Inflammatory macrophage (primary cell): ENCODE data around the gene COMMD1.
"Not testable (repeated sequence)": the region's sequence is repeated elsewhere in the genome, so short reads cannot be mapped to it uniquely, and the experiment has no call there.

Experiments used
- DNase-seq, 2 donors: peaks; one replicate each; pipeline ENCODE4 v3.0.0-alpha.2; 2020 to 2022

Gene COMMD1

DNA sequence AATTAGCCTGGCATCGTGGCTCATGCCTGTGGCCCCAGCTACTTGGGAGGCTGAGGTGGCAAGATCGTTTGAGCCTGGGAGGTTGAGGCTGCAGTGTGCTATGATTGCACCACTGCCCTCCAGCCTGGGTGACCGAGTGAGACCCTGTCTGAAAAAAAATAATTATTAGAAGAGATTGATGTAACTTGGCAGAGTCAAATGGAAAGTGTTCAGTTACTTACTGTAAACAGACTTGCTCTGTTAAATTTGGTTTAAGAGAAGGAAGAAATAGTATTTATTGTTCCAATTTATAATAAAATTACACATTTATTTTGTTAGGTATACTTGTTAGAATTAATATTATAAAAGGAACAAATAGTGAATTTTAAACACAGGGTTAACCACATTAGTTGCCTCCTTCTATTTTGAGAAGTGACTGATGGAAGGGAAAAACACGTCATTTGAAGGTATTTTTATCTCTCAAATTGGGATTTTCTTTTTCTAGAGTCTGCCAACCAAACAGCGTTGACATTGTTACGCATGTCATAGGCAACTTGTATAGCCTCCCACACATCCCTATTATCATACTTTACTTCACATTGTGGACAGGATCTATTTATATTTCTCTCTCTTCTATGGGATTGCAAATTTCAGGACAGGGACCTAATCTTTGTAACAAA, 171.6 kb downstream of the COMMD1 start:
- no peak for DNase-seq

DNA sequence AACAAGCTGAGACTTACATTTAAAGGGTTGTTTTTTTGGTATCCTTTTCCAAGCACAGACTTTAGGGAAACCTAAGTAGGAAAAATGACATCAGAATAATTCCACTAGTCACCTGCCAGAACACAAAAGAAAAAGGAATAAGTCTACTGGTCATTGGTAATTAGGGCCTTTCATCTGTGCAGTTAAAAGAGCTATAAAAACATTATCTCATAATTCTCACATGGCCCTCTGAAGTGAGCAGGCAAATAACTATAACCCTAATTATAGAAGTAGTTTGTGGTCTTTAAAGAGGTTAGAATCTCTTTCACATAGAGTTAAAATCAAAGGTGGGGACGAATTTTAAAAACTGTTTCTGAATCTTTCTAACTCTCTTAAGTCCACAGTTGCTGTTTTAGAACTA, 179.3 kb downstream of the COMMD1 start:
- DNase-seq, result no peak

DNA sequence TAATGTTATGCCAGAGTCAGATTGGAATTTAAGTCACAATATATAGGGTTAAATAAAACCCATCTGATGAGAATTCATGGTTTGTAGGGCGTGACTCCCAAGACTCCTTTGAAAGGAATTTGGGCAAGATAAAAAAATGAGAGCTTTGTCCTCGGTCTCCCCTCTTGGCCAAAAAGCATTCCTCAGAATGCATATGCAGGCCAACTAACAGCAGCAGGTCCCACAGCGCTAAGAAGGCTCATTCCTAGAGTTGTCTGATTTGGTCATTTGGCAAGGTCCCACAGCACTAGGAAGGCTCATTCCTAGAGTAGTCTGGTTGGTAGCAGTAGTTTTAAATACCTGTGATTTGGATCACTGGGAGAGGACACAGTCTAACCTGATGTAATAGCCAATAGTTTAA, 184.2 kb downstream of the COMMD1 start:
- no peak for DNase-seq

DNA sequence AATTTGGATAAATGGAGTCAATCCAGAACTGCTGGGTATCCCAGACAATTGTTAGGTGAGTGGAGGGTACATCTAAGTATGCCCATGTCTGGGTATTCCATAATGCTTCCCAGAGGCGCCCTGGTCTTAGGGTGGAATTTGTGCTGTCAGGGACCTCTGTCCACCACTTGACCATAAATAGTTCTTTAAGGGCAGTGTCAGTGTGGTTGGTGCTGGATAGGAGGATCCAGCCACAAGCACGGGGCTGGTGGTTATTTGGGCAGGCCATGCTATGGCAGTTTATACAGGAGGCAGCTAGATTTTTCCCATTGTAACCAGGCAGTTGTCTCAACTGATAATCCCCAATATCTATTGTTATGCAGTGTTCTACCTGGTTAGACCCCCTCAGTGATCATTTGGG, 186.0 kb downstream of the COMMD1 start:
- no peak for DNase-seq

DNA sequence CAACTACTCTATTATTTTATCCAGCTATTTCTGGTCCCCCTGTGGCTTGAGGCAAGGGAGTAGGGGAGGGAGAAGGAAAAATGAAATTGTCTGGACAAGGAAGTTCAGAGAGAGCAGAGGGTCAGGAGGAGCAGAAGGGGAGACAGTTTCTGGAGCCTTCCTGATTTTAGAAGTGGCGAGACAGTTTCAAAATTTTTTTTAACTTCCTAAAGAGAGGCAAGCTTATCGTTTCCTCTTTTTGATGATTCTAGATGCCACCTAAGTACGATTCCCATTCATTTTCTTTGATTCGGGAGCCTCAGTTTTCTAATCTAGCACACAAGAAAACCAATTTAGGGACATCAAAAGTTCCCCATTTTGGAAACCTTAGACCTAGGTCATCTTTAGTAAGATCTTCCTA, 193.6 kb downstream of the COMMD1 start:
- DNase-seq, result peak; percentile 54 to 67

DNA sequence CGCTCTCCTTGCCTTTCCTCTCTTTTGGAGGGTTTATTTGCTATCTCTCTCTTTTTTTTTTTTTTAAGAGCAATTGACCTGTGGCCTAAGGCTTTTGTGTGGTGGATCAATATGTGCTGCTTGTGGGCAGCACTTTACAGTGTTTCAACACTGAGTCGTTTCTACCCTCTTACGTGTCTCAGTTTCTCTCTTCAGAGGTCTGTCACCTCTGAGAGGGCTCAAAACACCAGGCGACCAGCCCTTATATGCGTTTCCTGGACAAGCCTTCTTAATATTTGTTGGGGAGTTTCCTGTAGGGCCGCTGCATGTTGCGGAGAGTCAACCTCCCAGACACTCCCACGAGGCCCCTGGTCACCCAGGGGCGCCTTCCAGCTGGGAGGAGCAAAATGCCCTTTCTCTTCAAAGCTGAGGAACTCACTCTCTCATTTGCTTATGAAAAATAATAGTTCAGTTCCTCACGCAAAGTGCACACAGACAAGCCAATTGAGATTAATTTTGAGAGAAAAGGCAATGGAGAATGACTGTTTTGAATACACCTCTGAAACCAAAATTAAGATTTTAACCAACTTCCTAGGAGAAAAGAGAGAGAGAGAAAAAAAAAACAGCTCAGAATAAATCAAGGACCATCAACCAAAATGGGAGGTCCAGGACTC, 194.2 kb downstream of the COMMD1 start:
- DNase-seq, result no peak

DNA sequence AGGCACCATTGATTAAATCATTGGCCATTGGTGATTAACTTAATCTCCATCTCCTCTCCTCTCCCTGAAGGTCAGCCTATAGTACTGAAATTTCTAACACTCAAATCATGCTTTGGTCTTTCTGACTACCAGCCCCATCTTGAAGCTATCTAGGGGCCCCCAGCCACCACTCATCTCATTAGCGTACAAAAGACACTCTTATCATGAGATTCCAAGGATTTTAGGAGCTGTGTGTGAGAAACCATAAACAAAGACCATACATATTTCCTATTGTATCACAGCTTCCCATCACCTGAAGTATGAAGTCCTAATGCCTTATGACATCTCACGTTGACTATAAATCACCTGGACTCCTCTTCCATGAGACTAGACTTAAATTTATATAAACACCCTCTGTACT, 196.4 kb downstream of the COMMD1 start:
- no peak for DNase-seq

DNA sequence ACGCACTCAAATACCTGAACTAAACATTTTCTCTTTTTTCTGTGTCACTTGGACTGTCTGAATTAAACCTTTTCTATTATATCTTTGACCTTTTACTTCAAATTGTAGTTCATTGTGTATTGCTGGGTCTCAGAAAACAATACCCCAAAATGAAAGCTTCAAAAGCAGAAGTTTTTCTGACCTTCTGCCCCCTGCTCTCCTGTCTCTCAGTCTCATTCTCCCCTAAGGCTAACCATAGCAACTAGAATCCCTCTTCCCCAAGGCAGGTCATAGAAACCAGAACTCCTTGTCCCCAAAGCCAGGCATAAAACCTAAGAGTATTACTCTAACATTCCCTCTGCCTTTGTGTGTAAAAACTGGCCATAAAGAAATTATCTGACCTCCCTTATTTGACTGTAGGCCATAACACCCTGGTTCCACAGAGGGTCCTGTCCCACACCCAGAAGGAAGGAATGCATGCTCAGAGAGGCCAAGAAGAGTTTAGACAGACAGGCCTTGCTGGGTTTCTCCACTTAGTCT, 197.0 kb downstream of the COMMD1 start:
- no peak for DNase-seq

DNA sequence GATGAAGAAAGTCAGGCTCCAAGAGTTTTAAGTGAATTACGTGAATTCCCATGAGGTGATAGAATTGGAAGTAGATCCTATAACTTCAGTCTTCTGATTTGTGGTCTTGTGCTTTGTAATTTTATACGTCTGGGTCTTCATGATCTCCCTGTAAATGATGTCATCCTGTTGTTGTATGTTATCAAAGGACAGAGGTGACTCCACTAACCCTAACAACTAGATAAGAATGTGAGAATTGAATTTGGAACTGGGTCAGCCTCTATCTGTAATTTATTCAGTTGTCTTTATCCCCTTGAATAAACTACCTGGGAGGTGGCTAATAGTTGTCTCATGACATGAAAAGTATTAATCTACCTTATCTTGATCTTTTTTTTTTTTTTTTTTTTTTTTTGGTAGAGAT, 204.1 kb downstream of the COMMD1 start:
- no peak for DNase-seq

DNA sequence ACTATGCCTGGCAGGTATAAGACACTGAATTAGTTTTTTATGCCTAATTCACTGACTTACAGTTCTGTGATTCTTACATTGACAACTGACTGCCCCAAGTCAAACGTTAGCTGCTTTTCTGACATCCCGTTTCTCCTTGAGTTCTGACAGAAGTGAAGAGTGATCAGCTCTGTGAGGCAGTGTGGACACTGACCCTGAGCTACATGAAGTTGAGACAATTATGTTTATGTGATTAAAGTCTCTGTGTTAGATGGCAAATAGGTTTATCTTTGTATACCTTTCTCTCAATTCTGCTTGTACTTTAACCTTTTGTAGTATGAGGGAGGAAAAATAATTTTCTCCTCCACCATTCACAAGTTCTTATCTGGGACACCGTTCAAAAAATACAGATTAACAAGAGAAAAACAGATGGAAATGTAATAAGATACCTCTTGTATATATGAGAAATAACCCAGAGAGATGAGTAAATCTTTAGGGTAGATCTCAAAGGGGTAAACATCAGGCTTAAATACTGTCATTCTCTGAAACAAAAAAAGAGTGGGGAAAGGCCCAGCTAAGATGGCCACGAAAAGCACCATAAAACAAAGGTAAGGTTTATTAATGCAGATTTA, 205.0 kb downstream of the COMMD1 start:
- DNase-seq, result no peak

DNA sequence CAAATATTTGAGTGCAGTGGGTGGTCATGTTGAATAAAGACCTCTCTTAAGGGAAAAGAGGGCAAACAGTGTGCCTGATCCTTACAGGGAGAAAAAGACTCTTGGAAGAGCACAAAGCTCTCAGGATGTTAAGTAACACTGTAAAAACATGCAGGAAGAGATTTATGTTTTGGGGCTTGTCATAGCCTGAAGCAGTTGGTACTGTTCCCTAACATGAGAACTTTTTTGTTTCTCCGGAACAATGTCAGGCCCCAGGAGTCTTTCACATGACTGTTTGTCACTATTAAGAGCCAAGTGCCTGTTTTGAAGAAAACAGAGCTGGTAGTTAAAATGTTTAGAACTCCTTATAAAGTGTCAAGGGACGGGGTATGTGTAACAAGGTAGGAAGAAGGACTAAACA, 206.7 kb downstream of the COMMD1 start:
- DNase-seq, result peak; percentile 8 to 19

DNA sequence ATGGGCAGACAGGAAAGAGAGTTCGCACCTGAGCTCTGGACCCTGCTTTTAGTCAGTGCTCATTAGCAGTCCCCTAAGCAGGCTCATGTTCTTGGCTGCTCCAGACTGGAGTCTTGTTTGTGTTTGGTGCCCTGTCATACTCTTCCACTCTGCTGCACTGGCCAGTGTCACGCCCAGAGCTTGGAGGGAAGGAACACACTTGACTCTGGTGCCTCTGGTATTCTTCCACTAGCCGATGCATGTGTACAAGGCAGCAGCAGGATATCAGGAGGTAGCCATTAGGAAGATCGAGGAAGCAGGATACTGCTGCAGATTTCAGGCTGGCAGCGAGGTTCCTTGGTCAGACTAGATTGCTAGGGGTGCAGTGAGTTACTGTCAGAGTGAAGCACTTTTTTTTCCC, 209.1 kb downstream of the COMMD1 start:
- no peak for DNase-seq

DNA sequence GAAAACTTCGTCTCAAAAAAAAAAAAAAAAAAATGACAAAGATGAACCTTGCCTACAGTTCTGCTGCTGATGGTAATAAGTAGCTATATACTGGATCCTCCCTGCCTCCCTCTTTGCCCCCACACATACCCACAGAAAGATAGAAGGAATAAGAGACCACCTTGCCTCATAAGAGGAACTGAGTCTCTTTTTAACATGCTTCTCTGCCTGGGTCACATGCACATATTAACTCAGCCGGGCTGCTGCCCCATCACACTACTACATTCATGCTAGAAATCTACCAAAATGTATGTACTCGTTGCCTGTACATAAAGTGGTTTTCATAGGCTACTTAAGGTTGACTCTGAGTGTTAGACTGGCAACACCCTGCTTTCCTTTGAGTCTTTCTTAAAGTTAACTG, 211.5 kb downstream of the COMMD1 start:
- no peak for DNase-seq

DNA sequence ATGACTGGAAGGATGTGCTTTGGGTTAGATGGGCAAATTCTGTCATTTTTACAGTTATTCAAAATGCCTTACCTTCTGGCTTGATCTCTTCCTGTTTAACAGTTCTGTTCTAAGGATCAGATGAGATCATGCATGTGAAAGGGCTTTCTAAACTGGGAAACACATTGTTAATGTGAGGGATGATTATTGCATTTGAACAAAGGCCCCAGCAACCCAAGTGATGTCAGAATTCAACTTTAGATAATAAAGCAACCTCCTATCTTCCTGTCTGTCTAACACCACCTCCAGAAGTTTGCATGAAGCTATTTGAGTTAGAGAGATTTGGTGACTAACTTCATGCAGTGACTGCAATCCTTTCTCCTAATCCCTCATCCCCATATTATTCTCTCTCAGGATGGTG, 212.7 kb downstream of the COMMD1 start:
- peak; percentile 5 to 10 for DNase-seq

DNA sequence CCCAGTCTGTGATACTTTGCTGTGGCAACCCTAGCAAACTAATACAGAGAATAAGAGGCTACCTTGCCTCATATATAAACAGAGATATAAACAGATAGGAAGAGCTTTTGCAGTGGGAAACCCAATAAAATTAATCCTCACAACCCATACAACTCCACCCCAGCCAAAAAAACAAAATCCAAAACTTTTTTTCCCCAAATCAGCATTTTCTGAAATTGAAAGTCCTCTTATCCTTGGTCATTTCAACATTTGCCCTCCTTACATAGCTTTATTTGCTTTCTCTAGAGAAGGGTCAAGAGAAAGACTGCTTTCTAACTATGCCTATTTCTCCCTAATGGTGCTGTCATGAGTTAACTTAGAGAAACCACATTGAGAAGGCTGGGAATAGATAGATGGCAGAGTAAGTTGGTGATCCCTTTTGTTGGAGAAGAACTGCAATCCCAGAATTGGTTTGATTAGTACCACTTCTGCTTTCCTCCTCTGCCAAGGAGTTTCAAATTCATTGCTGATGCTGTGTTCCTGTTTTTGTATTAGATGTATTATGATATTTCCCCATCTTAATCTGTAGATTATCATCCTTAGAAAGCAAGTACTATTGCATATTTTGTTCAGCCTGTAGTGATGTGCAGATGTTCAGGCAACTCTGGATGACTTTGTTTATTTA, 214.0 kb downstream of the COMMD1 start:
- DNase-seq, result peak; percentile 32 to 60

DNA sequence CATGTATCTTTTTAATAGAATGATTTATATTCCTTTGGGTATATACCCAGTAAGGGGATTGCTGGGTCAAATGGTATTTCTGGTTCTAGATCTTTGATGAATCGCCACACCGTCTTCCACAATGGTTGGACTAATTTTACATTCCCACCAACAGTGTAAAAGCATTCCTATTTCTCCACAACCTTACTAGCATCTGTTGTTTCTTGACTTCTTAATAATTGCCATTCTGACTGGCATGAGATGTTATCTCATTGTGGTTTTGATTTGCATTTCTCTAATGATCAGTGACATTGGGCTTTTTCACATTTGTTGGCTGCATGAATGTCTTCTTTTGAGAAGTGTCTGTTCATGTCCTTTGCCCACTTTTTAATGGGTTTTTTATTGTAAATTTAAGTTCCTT, 220.8 kb downstream of the COMMD1 start:
- not testable (repeated sequence) for DNase-seq

DNA sequence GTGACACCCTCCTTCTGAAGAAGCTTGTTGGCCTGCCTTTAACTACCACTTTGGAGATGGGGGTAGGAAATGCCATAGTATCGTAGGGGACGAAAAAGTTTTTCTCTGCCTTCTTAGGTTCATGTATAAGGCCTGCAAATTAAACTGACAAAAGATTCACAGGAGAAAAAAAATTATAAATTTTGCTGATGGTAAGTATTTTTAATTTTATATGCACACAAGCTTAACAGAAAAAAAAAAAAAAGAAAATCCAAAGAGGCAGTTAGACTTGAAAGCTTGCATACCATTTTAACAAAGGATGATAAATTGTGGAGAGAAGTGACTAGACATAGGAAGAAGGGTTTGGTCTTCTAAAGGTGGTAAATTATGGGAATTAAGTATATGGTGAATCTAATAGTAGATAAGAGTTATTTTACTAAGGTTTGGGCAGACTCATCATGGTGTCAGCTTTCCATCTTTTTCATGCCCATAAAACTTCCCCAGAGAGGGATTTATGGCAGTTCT, 227.9 kb downstream of the COMMD1 start:
- DNase-seq, result no peak

DNA sequence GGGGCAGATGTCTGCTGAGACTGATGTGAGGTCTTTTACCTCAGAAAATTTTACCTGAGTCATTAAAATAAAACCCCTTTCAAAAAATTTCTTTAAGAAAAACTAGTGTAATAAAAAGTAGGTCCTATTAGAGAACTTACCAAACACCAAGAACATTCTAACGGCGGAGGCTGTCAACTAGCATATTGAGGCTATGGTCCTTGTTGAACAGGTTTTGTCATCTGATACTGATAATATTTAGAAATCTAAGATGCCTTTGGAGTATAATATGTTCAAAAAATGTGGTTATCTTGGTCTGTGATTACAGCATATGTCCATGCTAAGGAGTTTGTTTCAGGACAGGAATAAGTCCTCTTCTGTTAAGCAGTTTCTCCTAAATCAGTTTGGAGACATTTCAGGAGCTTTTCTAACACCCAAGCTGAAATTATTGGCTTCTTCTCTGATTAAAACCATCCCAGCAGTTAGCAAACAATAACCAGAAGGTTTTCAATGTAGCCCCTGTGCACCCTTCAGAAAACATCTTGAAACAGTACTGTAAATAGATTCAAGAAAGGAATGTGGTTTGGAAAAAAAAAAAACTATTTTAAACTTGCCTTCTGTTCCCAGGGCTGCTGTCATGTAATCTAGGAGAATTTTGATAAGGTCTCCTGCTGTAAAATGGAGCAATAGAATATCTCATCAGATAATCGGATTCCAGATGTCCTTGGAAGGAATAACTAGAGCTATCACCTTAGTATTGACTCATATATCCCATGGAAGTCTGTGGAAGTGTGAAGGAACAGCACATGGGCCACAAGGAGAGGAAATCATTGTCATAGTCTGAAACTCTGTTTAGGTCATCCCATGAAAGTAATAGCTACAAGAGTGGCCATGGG, 231.7 kb downstream of the COMMD1 start:
- no peak for DNase-seq

DNA sequence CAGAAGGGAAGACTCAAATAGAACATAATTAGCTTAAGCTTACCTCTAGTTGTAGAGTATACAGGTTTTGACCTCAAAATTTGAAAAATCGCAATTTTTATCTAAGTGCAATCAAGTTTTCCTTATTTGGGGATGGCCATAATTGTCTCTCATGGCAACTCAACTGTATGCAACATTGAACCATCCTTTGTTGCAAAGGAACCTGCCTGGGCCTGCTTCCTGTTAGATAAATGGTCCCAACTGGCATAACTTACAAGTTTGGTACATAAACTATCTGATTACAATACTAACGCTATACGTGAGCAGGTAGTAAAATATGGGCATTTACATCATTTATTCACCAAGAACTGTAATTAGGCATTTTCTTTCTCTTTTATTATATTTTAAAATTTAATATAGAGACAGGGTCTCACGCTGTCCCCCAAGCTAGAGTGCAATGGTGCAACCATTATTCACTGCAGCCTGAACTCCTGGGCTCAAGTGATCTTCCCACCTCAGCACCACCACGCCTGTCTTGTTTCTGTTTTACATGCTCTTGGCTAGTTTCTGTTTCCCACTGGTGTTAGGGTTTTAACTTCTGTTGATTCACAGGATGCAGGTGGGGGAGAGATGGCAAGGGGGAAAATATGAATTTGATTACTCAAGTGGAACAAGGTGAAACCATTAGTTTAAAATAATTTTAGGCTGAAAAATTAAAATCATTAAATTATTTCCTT, 235.1 kb downstream of the COMMD1 start:
- no peak for DNase-seq

DNA sequence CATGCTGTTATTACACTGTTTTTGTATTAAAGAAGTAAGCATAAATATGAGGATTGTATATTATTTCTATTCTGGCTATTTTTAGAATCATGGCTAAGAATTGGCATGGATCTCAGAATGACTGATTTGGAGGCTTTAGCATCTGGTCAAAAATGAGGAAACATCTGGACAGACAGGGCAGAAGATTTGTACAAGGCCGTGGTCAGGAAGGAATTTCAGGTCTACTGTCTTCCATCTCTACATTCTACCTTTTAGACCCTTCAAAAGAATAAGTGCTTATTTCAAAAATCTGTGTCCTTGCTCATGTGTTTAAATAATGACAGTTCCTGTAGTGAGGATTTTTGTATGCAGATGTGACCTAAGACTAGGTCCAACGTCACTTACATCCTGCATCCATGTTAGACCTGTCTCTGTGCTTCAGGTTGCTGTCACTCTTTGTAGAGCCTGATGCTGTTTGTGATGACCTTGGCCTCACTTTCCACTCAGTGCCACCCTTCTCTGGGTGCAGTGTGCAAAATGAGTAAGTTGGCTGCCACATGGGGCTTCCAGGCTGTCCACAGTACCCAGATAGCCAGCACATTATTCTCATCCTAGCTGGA, 235.8 kb downstream of the COMMD1 start:
- DNase-seq, result no peak

DNA sequence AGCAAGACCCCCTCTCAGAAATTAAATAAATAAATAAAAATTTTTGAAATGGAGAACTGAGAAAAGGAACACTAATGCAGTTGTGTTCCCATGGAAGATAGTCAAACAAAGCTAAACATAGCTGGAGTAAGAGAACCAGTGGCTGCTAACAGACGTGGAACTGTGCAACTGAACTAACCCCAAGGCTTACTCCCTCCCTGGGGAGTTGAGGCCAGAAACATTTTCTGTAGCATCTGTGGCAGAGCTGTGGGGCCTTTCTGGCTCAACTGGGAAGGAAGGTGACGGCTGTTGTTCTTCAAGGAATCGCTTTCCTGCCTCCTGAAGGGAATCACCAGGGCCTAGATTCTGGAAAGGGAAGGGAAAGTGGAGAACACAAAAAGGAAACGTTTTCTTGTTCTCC, 236.6 kb downstream of the COMMD1 start:
- no peak for DNase-seq
